ENCODE data around the gene STK11IP. TPM values are rescaled to one million over a fixed set of nuclear protein-coding genes. Genes with fewer than 3 reads are reported as not detected.

The STK11IP gene
- total and polyA plus RNA-seq, 10 of the 15 experiments (the other 5 are each of a cell fraction or from before 2014, with no cell fraction given): 0.42 to 24.0 (median 11.4) TPM

- no TSS peak for BruUV-seq (replicated peaks)
- FAIRE-seq (no peak), DNase-seq (ENCODE audit: low read depth, low spot score) (no peak), ATAC-seq (no peak)
- in situ Hi-C loops (cut with MboI): no loop called here
- Histone ChIP-seq H3K36me3 (ENCODE audit: control insufficient read depth in 2 of 2, insufficient read depth in 2 of 2, low read length in 1 of 2) (no peaks in the 10 kb centered on the region), H4K20me1 (ENCODE audit: control insufficient read depth, insufficient read depth) (no peaks in the 10 kb centered on the region; the same call in 1 of the 2 replicates), H3K4me2 (ENCODE audit: control insufficient read depth, insufficient read depth) (no peak overlapping the region), H3K9me3 (replicated peaks; ENCODE audit: control insufficient read depth, insufficient read depth, low read length) (no peaks in the 10 kb centered on the region; the same call in 2 of the 3 replicates), H3K27ac (ENCODE audit: control insufficient read depth, insufficient read depth) (no peak overlapping the region), H2AFZ (ENCODE audit: control insufficient read depth, low read depth, low read length) (no peak overlapping the region), H3K4me3 (no peak overlapping the region), H3K4me1 (ENCODE audit: control insufficient read depth, insufficient read depth, low read length) (no peaks in the 10 kb centered on the region), H3K79me2 (ENCODE audit: control insufficient read depth, insufficient read depth, low read length) (no peaks in the 10 kb centered on the region), H3K9ac (ENCODE audit: control insufficient read depth, insufficient read depth, low read length) (no peak overlapping the region), H3K27me3 (replicated peaks in 1 of 2; ENCODE audit: control insufficient read depth in 2 of 2, insufficient read depth in 2 of 2, low read length in 1 of 2) (peaks cover 4 to 6% of the 10 kb centered on the region in 2 experiments)
- POLR2A ChIA-PET: no interaction called here
- WGBS (ENCODE audit: insufficient coverage, insufficient replicate concordance, low lambda C conversion rate, missing lambda C conversion rate): 7% methylated on average over 13 of the region's 16 CpGs
- CTCF ChIA-PET: no interaction called here
- intact Hi-C loops (cut with micrococcal nuclease; ENCODE audit: unreplicated experiment): no loop called here
- SMC1A ChIA-PET (ENCODE audit: uncharacterized antibody, unreplicated experiment): no interaction called here
- RAD21 ChIA-PET (ENCODE audit: unreplicated experiment): no interaction called here
- TF ChIP-seq ZBED1 (IDR thresholded peaks at IDR 0.05; ENCODE audit: borderline replicate concordance): no peak
- no peak for TF ChIP-seq NR2F1 (conservative IDR thresholded peaks at IDR 0.05)
- TF ChIP-seq TCF12 (IDR thresholded peaks at IDR 0.05; ENCODE audit: low read depth, low read length): no peak
- TF ChIP-seq ZBTB33 (IDR thresholded peaks at IDR 0.05): no peak
- TF ChIP-seq ETV6 (conservative IDR thresholded peaks at IDR 0.05 in 1 of 2, IDR thresholded peaks at IDR 0.05 in 1 of 2; ENCODE audit: borderline replicate concordance in 1 of 2, low read depth in 1 of 2): no peak
- TF ChIP-seq ZNF687 (IDR thresholded peaks at IDR 0.05): no peak
- no peak for TF ChIP-seq BCLAF1 (IDR thresholded peaks at IDR 0.05)
- no peak for TF ChIP-seq SIN3A (IDR thresholded peaks at IDR 0.05; ENCODE audit: low read depth, low read length)
- no peak for TF ChIP-seq BCL3 (IDR thresholded peaks at IDR 0.05; ENCODE audit: borderline replicate concordance, insufficient read depth, low read depth, low read length, poor library complexity, severe bottlenecking)
- TF ChIP-seq NR2C2 (IDR thresholded peaks at IDR 0.05; ENCODE audit: borderline replicate concordance, control insufficient read depth, insufficient read length, low read depth): no peak
- TF ChIP-seq EED (IDR thresholded peaks at IDR 0.05; ENCODE audit: low read depth): no peak
- no peak for TF ChIP-seq IRF4 (IDR thresholded peaks at IDR 0.05; ENCODE audit: low read depth, low read length)
Measured at GRCh38 chr2:219628986-219629901, 31.6 kb downstream of the STK11IP start.
